ENCODE data around the gene PLBD2. TPM values are rescaled to one million over a fixed set of nuclear protein-coding genes. Genes with fewer than 3 reads are reported as not detected.

Gene PLBD2
- total RNA-seq, 6 experiments from 2014 or later = 49.8 to 64.3 (median 54.6) TPM

DNA sequence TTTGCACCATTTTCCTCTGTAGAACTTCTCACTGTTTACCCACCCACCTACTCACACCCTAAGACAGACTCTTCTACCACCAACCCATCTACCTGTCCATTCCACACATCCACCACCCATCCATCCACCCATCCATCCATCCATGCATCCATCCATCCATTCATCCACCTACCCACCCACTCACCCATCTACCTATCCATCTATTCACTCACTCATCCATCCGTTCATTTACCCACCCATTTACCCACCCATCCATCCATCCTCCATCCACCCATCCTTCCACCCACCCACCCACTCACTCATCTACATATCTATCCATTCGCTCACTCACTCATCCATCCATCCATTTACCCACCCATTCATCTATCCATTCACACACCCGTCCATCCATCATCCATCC is 15.1 kb downstream of the PLBD2 start:
- no peak for DNase-seq
- TF ChIP-seq, protein P1, sequence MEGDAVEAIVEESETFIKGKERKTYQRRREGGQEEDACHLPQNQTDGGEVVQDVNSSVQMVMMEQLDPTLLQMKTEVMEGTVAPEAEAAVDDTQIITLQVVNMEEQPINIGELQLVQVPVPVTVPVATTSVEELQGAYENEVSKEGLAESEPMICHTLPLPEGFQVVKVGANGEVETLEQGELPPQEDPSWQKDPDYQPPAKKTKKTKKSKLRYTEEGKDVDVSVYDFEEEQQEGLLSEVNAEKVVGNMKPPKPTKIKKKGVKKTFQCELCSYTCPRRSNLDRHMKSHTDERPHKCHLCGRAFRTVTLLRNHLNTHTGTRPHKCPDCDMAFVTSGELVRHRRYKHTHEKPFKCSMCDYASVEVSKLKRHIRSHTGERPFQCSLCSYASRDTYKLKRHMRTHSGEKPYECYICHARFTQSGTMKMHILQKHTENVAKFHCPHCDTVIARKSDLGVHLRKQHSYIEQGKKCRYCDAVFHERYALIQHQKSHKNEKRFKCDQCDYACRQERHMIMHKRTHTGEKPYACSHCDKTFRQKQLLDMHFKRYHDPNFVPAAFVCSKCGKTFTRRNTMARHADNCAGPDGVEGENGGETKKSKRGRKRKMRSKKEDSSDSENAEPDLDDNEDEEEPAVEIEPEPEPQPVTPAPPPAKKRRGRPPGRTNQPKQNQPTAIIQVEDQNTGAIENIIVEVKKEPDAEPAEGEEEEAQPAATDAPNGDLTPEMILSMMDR (IDR thresholded peaks at IDR 0.05) = no peak
- no peak overlapping the region for H3K27ac Mint-ChIP-seq
- H3K9me3 Mint-ChIP-seq = no peaks in the 10 kb centered on the region
- H3K27me3 Mint-ChIP-seq (ENCODE audit: insufficient read depth) = no peaks in the 10 kb centered on the region
- peaks cover 10% of the 10 kb centered on the region for H3K36me3 Mint-ChIP-seq (ENCODE audit: low read depth)
- H3K4me3 Mint-ChIP-seq = no peak overlapping the region
- no peaks in the 10 kb centered on the region for H3K4me1 Mint-ChIP-seq (ENCODE audit: low read depth)

DNA sequence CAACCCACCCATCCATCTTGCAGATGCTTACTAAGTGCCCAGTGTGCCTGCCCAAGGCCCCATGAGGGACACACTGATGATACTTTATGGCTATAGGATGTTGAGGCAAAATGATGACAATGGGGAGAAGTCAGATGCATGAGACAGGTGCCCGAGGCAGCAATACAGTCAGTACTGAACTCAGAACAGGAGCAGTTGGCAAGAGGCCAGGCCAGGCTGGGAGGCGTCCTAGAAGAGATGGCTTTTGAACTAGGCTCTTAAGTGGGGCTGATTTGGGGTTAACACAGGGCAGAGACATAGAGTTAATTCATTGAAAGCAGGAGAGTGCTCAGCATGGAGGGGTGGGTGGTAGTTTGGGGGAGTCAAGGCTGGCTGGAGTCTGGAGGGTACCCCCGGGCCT is 15.6 kb downstream of the PLBD2 start:
- TF ChIP-seq, protein P1 (IDR thresholded peaks at IDR 0.05) = no peak
- H3K9me3 Mint-ChIP-seq = no peaks in the 10 kb centered on the region
- DNase-seq = no peak
- no peak overlapping the region for H3K27ac Mint-ChIP-seq
- H3K36me3 Mint-ChIP-seq (ENCODE audit: low read depth) = peaks cover 10% of the 10 kb centered on the region
- H3K27me3 Mint-ChIP-seq (ENCODE audit: insufficient read depth) = no peaks in the 10 kb centered on the region
- H3K4me3 Mint-ChIP-seq = no peak overlapping the region
- no peaks in the 10 kb centered on the region for H3K4me1 Mint-ChIP-seq (ENCODE audit: low read depth)

DNA sequence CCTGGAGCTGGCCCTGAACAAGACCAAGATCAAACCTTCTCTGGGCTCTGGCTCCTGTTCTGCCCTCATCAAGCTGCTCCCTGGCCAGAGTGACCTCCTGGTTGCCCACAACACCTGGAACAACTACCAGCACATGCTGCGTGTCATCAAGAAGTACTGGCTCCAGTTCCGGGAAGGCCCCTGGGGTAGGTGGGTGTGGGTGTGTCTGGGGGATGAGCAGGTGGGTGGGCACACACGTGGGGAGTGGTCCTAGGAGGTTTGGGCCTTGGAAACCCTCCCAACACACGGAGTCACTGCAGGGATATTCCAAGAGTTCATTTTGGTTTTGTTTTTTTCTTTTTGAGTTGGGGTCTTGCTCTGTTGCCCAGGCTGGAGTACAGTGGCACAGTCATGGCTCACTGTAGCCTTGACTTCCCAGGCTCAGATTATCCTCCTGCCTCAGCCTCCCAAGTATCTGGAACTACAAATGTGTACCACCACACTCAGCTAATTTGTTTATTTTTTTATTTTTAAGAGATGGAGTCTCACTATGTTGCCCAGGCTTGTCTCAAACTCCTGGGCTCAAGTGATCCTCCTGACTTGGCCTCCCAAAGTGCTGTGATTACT is 16.5 kb downstream of the PLBD2 start:
- H3K4me3 Mint-ChIP-seq = no peak overlapping the region
- no peaks in the 10 kb centered on the region for H3K27me3 Mint-ChIP-seq (ENCODE audit: insufficient read depth)
- no peaks in the 10 kb centered on the region for H3K4me1 Mint-ChIP-seq (ENCODE audit: low read depth)
- H3K36me3 Mint-ChIP-seq (ENCODE audit: low read depth) = peaks cover 10% of the 10 kb centered on the region
- DNase-seq = no peak
- TF ChIP-seq, protein P1 (IDR thresholded peaks at IDR 0.05) = no peak
- H3K27ac Mint-ChIP-seq = no peak overlapping the region
- H3K9me3 Mint-ChIP-seq = no peaks in the 10 kb centered on the region

DNA sequence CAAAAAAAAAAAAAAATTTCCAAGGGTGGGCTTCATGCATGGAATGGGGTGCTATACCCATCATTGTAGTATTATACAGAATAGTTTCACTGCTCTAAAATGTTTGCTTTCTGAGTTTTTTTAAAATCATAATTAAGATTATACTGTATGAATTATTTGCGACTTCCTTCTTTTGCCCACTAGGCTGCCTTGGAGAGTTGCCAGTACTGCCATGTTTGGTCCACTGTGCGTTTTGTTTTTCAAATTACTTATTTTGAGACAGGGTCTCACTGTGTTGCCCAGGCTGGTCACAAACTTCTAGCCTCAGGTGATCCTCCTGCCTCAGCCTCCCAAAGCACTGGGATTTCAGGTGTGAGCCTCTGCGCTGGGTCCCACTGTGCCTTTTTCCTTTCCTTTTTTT is 19.9 kb downstream of the PLBD2 start:
- Mint-ChIP-seq H3K4me3 (no peak overlapping the region), H3K4me1 (ENCODE audit: low read depth) (no peaks in the 10 kb centered on the region), H3K27me3 (ENCODE audit: insufficient read depth) (no peaks in the 10 kb centered on the region), H3K9me3 (no peaks in the 10 kb centered on the region), H3K27ac (no peak overlapping the region), H3K36me3 (ENCODE audit: low read depth) (peaks cover 10% of the 10 kb centered on the region)
- TF ChIP-seq, protein P1 (IDR thresholded peaks at IDR 0.05) = peak; percentile 21; the same call in 1 of the 2 replicates
- DNase-seq = no peak

DNA sequence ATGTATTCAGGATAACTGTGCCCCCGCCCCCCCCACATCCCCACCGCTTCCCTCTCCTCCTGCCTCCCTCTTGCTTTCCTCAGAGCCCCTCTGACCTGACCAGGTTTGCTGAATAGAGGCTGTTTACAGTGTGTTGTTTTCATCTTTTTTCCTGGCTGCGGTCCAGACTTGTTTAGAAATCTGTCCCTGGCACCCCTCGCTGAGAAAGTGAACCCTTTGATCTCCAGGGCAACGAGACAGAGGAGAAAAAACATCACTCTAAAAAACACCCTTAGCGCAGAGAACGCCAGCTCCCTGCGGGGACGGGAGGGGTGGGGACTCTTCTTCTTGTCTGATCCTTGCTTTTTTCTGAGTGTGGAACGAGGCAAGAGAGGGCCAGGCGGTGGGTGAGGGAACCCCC is 22.8 kb downstream of the PLBD2 start:
- TF ChIP-seq, protein P1 (IDR thresholded peaks at IDR 0.05) = no peak
- no peaks in the 10 kb centered on the region for H3K9me3 Mint-ChIP-seq
- H3K27me3 Mint-ChIP-seq (ENCODE audit: insufficient read depth) = no peaks in the 10 kb centered on the region
- DNase-seq = no peak
- no peak overlapping the region for H3K4me3 Mint-ChIP-seq
- H3K36me3 Mint-ChIP-seq (ENCODE audit: low read depth) = peaks cover 6% of the 10 kb centered on the region; the same call in 1 of the 2 replicates
- H3K27ac Mint-ChIP-seq = no peak overlapping the region
- no peaks in the 10 kb centered on the region for H3K4me1 Mint-ChIP-seq (ENCODE audit: low read depth)
